ENCODE data around the gene EFNB1. TPM values are rescaled to one million over a fixed set of nuclear protein-coding genes. Genes with fewer than 3 reads are reported as not detected.

Gene EFNB1
- total RNA-seq, 2 experiments from 2014 or later: 1.8 to 1.9 TPM

GRCh38 chrX:68830419-68831404 is 1.9 kb downstream of the EFNB1 start:
- intact Hi-C loops (cut with micrococcal nuclease; ENCODE audit: unreplicated experiment): no loop called here
- BruUV-seq (replicated peaks): no TSS peak
- H3K27ac ChIP-seq (ENCODE audit: low read depth, low read length, poor library complexity, severe bottlenecking): no peak overlapping the region
- H3K9me2 ChIP-seq (ENCODE audit: insufficient read depth, low read length): no peaks in the 10 kb centered on the region
- ChIA-PET POLR2A (no interaction called here), CTCF (ENCODE audit: unreplicated experiment) (no interaction called here)
- peak overlapping the region; percentile 83 for H3K4me2 ChIP-seq (ENCODE audit: low read length)
- H3K79me2 ChIP-seq (ENCODE audit: insufficient read depth, low read depth, low read length): no peaks in the 10 kb centered on the region
- peak overlapping the region; percentile 80 for H3K4me3 ChIP-seq (ENCODE audit: low read depth, low read length, poor library complexity, severe bottlenecking)
- H3K36me3 ChIP-seq (ENCODE audit: insufficient read depth, low read length): no peaks in the 10 kb centered on the region
- H3K9me3 ChIP-seq (ENCODE audit: low read length): no peaks in the 10 kb centered on the region
- no peak for DNase-seq (ENCODE audit: low spot score)
- no peaks in the 10 kb centered on the region for H4K20me1 ChIP-seq (ENCODE audit: insufficient read depth, low read length)
- TF ChIP-seq, protein P1, sequence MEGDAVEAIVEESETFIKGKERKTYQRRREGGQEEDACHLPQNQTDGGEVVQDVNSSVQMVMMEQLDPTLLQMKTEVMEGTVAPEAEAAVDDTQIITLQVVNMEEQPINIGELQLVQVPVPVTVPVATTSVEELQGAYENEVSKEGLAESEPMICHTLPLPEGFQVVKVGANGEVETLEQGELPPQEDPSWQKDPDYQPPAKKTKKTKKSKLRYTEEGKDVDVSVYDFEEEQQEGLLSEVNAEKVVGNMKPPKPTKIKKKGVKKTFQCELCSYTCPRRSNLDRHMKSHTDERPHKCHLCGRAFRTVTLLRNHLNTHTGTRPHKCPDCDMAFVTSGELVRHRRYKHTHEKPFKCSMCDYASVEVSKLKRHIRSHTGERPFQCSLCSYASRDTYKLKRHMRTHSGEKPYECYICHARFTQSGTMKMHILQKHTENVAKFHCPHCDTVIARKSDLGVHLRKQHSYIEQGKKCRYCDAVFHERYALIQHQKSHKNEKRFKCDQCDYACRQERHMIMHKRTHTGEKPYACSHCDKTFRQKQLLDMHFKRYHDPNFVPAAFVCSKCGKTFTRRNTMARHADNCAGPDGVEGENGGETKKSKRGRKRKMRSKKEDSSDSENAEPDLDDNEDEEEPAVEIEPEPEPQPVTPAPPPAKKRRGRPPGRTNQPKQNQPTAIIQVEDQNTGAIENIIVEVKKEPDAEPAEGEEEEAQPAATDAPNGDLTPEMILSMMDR (conservative IDR thresholded peaks at IDR 0.05; ENCODE audit: low read length): no peak
- TF ChIP-seq EZH2phosphoT487 (IDR thresholded peaks at IDR 0.05; ENCODE audit: borderline replicate concordance, low read depth, low read length): no peak
- peaks cover 9% of the 10 kb centered on the region for H3K4me1 ChIP-seq (ENCODE audit: insufficient read depth, low read length, poor library complexity, severe bottlenecking)
- H2AFZ ChIP-seq (ENCODE audit: low read length): no peak overlapping the region

- no peaks in the 10 kb centered on the region for H3K9me2 ChIP-seq (ENCODE audit: insufficient read depth, low read length)
- no peaks in the 10 kb centered on the region for H3K79me2 ChIP-seq (ENCODE audit: insufficient read depth, low read depth, low read length)
- no peaks in the 10 kb centered on the region for H3K36me3 ChIP-seq (ENCODE audit: insufficient read depth, low read length)
- no peak overlapping the region for H3K4me3 ChIP-seq (ENCODE audit: low read depth, low read length, poor library complexity, severe bottlenecking)
- intact Hi-C loops (cut with micrococcal nuclease; ENCODE audit: unreplicated experiment): no loop called here
- no TSS peak for BruUV-seq (replicated peaks)
- DNase-seq (ENCODE audit: low spot score): no peak
- ChIA-PET POLR2A (no interaction called here), CTCF (ENCODE audit: unreplicated experiment) (no interaction called here)
- H3K9me3 ChIP-seq (ENCODE audit: low read length): no peaks in the 10 kb centered on the region
- H2AFZ ChIP-seq (ENCODE audit: low read length): no peak overlapping the region
- peak overlapping the region; percentile 16; the same call in 1 of the 2 replicates for H3K4me2 ChIP-seq (ENCODE audit: low read length)
- no peaks in the 10 kb centered on the region for H4K20me1 ChIP-seq (ENCODE audit: insufficient read depth, low read length)
- TF ChIP-seq, protein P1 (conservative IDR thresholded peaks at IDR 0.05; ENCODE audit: low read length): no peak
- no peak for TF ChIP-seq EZH2phosphoT487 (IDR thresholded peaks at IDR 0.05; ENCODE audit: borderline replicate concordance, low read depth, low read length)
- no peak overlapping the region for H3K27ac ChIP-seq (ENCODE audit: low read depth, low read length, poor library complexity, severe bottlenecking)
- H3K4me1 ChIP-seq (ENCODE audit: insufficient read depth, low read length, poor library complexity, severe bottlenecking): peaks cover 9% of the 10 kb centered on the region
These were observed 2.7 kb downstream of the EFNB1 start for GRCh38 chrX:68831405-68832100.

Measured in OCI-LY7 (cell line).